GM12892 (cell line): ENCODE measurements around the gene MSANTD1.

ENCODE experiments used
- POLR2A ChIP-seq: IDR thresholded peaks from 2 replicates; pipeline ENCODE4 v1.6.1; 2011; ENCODE audit warnings: low read depth, low read length, control low read depth
- POLR2AphosphoS5 ChIP-seq: IDR thresholded peaks from 2 replicates; pipeline ENCODE4 v1.6.1; 2011; ENCODE audit warnings: low read depth, low read length, control low read depth
- TAF1 ChIP-seq: IDR thresholded peaks from 2 replicates; pipeline ENCODE4 v1.6.1; 2011; ENCODE audit warnings: low read depth, mild to moderate bottlenecking, control low read depth, low read length, borderline replicate concordance

DNA sequence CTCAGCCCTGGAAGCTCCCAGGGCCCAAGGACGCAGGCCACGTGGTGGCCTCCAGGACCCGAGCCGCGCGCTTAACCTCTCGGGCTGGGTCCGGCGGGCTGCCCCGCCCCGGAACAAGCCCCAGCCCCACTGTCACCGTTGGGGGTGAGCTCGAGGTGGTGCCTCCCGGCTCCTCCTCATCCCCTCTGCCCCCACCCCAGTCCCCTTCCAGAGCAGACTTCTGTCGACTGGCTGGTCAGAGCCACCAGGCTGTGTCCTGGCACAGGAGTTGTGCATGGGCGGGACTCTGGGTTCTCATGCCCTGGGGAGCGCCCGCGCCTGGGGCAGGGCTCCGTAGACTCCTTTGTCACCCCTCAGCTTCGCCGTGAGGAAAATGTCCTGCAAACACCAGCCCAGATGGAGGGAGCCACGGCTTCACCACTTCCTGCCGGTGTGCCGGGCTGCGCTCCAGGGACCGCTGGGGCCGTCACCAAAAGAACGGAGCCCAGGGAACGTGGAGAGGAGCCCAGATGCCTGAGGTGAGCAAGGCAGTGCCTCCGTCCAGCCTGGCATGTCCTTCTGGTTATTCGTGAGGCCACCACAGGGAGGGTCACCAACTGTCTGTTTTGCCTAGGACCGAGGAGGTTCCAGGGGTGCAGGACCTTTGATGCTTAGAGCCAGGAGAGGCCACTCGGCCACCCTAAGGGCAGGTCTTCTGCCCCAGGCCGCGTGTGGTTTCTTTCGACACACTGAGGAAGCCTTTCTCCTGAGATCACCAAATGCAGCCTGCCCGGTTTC is 36.8 kb downstream of the MSANTD1 start:
- TF ChIP-seq POLR2A = no peak
- TF ChIP-seq POLR2AphosphoS5 = no peak
- TF ChIP-seq TAF1 = no peak
